PC-9 (cell line): ENCODE measurements around the gene TMEM132E.

Source experiments
- CTCF ChIP-seq: fragments of 200-600 bp; sonication (generic); conservative IDR thresholded peaks from 2 replicates; pipeline ENCODE4 v1.6.1; 2017; ENCODE audit warnings: mixed run types, antibody characterized with exemption, mild to moderate bottlenecking, moderate library complexity
- EZH2 ChIP-seq: fragments of 200-600 bp; sonication (generic); IDR thresholded peaks from 2 replicates; pipeline ENCODE4 v1.8.0; 2017; ENCODE audit warnings: antibody characterized with exemption, low read depth

DNA sequence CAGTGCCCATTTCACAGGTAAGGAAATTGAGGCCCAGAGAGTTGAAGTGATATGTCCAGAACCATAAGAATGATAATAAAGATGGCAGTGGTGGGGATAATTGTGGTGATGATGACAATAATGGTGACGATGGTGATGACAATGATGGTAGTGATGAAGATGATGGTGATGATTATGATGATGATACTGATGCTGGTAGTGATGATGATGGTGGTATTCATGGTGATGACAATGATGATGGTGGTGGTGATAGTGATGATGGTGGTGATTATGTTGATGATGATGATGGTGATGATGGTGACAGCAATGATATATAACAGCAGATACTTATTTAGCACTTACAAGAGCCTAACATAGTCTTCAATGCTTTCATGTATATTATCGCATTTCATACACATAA is 18.1 kb upstream of the TMEM132E start:
- TF ChIP-seq CTCF (no peak), EZH2 (no peak)
